ENCODE results near the gene DRAM2.

DNA sequence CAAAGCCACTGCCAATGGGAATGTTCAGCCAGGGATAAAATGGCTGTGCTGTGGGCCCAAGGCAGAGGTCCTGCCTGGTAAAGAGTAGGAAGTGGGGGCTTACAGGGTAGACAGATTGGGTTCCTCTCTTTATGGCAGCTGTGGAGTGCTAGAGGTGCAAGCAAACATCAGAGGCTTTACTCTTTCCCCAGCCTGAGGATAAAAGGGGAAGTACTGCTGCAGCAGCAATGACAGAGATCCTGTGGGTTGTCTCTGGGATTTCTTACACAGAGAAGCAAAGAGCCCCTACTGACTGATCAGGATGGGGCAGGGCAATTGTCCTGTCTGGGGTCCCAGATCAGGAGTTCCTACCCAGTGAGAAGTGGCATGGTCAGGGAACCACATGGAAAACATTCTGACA lies 54.2 kb downstream of the DRAM2 start:
- TF ChIP-seq, protein P1, sequence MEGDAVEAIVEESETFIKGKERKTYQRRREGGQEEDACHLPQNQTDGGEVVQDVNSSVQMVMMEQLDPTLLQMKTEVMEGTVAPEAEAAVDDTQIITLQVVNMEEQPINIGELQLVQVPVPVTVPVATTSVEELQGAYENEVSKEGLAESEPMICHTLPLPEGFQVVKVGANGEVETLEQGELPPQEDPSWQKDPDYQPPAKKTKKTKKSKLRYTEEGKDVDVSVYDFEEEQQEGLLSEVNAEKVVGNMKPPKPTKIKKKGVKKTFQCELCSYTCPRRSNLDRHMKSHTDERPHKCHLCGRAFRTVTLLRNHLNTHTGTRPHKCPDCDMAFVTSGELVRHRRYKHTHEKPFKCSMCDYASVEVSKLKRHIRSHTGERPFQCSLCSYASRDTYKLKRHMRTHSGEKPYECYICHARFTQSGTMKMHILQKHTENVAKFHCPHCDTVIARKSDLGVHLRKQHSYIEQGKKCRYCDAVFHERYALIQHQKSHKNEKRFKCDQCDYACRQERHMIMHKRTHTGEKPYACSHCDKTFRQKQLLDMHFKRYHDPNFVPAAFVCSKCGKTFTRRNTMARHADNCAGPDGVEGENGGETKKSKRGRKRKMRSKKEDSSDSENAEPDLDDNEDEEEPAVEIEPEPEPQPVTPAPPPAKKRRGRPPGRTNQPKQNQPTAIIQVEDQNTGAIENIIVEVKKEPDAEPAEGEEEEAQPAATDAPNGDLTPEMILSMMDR (IDR thresholded peaks at IDR 0.05) = no peak
- no peak for TF ChIP-seq POLR2A (IDR thresholded peaks at IDR 0.05)
